ENCODE data around the gene NPAS3.

Gene NPAS3

DNA sequence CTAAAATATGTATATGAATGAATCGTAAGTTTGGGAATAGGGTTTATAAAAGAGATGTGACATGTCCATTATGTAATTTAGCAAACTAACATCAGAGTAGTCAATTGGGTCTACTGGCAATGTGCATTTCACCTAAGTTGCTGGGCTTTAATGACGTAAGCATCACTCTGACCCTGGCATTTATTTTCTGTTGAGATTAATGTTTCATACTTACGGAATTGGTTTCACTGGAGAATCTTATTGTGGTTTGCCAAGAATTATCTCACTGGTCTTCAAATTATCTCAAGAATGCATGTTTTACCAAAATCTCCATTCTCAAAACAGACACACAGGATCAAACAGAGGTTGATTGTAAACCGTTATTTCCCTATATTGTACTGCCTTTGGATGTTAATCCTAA, 437.1 kb downstream of the NPAS3 start:
- DNase-seq (ENCODE audit: low read depth in 2 of 2) = no peak

DNA sequence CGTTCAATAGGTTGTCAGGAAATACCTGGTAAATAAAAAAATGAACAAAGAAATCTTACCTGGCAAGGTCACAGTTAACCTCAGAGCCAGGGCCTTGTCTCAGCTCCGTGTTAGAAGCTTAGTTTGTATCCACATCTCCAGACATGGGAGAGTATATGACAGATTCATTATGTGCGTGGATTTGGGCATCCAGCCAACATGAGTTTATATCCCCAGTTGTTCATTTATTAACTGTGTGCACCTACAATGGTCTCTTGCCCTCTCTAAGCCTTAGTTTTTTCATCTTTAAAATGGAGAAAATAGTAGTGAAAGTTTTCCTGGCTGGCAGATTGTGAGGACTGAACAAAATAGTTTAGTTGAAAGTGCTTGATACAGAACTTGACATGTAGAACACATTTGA, 437.8 kb downstream of the NPAS3 start:
- no peak for DNase-seq (ENCODE audit: low read depth in 2 of 2)

DNA sequence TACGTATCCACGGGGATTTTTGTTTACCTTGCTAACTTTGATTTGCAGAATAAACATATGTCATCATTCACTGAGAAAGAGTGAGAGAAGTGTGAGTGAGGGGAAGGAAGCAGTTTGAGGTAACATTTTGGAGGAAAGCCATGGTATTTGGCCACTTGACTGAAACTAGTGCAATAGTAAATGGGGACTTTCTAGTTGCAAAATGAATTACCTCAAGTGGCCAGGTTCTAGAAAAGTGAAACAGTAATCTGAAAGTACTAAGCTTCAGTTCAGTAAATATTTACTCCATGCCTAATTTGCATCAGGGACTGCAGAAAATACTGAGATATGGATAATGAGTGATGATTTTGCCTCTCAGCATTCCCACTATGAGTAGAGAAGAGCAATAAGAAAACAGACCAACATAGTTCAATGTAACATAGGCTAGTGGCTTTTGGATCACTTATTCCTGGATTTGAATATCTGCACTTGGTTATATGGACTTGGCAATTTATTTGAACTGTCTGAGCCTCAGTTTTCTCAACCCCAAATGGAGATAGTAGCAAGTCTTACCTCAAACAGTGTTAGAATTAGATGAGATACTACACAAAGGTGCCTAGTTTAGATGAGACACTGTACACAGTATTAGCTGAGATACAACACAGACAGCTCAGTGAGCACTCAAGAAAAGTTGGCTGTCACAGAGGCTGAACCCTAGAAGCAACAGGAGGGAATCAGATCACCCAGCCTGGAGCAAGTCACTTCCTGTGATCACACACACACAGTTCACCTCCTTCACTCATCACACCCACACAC, 439.1 kb downstream of the NPAS3 start:
- DNase-seq (ENCODE audit: low read depth in 2 of 2) = no peak

DNA sequence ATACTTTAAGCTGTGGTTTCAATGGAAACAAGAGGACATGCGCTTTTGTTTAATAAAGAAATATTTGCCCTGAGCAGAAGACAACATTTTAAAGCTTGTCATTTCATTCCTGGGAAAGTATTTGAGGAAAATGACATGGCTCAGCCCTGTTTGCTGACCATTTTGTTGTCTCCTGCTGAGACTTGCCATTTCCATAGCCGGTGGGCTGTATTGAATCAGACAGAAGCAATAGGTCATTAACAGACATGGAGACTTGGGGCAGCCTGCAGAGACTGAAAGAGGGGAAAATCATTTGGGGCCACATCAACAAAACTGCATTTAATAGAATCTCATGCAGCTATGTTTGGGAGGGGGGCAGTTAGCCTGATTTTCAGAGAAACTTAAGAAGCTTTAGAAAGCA, 443.0 kb downstream of the NPAS3 start:
- no peak for DNase-seq (ENCODE audit: low read depth in 2 of 2)

DNA sequence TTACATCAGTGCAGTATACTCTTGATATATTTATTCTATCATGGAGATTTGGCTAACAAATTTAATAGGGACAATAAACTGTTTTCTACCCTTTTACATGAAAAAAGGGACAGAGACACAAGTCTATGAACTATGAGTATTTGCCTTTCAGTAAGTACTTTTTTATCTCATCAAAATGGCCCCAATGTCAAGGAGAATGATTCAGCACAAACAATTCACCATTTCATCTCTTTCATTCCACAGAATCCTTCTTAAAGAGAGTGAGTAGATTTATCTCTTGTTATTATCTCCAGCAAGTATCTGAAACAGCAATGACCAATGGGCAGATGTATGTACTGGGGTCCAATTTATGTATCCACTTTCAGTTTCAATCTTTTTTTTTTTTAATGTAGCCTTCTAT, 447.5 kb downstream of the NPAS3 start:
- no peak for DNase-seq (ENCODE audit: low read depth in 2 of 2)

DNA sequence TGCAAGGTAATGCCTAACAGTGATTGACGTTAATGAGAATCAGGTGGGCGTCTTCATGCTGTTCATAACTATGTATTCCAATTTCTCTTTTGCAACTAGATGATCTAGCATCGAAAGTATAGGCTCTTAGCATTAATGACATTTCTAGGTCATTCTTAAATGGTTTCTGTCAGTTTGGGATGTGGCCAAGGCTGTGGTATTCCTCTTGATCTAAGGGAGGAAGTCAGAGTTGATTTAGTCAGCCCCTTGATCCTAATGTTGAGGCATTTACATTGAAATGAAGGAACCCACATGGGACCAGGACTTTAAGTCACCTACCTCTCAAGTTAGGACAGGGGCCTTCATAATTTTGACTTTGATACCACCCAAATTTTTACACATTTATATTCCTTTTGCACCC, 448.1 kb downstream of the NPAS3 start:
- DNase-seq (ENCODE audit: low read depth in 2 of 2) = no peak

DNA sequence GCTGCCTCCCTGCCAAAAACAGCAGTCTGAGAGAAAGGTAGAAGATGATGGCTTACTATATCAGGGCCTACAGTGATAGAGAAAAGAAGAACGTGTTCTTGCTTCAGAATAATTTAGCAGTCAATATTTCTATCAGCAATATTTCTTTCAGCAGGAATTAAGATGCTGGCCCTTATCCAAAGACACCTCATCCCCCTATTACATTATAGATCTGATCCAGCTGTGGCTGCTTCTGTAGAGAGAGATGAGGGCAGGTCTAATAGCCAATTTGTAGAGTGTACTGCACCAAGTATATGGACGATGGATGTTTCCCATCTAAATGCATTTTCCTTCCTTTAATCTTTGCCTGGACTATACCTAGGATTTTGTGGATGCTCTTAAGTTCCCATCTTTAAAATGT, 451.7 kb downstream of the NPAS3 start:
- DNase-seq (ENCODE audit: low read depth in 2 of 2) = no peak

DNA sequence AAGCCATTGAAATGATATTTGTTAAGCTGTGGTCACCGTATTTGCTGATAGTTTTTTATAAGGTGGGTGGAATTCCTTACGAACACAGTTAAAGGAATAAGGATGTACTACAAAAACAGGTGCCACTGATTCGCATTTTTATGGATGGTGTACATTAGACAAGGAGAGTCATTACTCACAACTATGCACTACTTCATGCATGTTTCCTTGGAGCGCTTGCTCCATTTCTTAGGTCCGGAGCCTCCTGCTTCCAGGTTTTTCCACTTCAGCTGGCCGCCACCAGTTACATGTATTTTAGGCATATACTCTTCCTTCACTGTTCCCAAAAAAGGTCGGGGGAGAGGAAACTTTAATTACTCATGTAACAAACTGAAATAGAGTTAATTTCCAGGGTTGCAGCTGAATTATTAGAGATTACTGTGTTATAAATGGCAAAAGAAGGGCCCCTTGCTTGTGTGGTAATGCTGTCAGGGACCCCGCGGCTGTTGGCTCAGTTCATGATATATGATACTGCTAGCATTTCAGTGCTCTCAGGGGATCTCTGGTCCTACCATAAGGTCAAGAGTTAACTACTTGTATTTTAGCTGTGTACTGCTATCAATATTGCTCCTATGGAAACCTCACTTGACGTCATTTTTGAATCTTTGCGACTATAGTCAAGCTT, 454.7 kb downstream of the NPAS3 start:
- no peak for DNase-seq (ENCODE audit: low read depth in 2 of 2)

DNA sequence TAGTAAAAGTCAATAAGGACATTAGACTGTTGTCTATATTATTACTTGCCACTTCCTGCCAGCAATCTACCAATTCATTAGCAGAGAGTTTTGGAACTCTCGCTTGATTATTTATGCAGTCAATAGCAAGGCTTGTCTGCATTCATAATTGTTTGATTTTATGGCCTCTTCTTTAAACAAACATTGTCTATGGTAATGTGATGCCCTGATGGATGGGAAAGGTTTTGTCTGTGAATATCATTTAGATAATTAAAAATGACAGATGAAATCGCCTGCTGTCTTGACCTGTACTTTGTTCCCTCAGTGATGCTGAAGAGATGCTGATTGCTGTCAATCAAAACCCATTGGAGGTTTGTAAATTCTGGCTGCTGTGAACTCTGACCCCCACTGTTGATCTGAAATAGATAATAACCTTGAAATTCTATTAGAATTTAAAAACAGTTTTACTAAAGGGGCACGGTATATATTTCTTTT, 455.3 kb downstream of the NPAS3 start:
- no peak for DNase-seq (ENCODE audit: low read depth in 2 of 2)

DNA sequence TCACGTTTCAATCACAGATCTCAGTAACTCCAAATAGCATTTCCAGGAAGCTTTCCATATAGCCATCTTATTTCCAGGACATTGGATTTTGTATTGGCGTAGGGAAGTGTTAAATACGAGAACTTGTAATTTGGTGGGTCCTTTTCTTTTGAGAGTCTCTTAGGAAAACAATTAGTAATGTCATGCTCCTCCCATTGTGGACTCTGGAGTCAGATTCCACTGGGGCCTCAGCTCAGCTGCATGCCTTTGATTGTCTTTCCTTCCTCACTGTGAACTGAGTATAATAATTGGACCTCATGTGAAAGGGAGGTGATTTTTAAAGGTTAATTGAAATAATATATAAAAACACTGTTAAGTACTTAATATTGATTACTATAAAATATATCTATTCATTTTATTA, 462.6 kb downstream of the NPAS3 start:
- no peak for DNase-seq (ENCODE audit: low read depth in 2 of 2)

DNA sequence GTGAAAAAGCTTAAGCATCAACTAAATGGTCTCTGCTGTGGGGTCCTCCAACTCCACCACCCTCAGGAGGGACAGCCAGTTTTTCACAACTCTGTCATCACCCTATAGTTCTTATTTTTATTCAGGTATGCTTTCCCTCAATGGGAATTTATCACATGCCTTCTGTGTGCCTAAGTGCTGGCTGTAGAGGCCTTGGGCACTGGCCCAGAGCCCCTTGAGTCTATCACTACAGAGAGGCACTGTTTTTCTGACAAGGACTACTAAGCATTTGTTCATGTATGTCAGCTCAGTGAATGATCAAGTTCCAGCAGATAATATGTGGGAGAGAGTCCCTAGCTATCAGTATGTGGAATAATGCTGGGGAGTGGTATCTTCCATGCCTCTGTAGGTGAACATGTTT, 463.9 kb downstream of the NPAS3 start:
- DNase-seq (ENCODE audit: low read depth in 2 of 2) = no peak

DNA sequence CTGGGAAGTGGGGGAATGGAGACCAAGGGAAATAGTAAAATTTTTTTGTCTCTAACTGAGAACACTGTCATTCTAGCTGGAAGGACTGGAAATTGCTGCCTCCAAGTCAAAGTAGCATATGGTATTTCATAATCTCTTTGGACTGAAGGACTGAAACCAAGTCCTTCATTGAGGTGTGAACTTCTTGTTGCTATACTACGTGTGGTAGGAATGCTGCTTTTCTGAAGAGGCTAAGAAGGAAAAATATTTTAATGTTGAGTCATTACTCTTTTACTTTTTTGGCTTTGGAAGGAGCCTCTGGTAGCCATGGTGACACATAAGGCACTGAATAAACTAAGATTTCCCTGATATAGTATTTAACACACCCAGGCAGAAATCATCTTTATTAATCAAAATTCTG, 465.4 kb downstream of the NPAS3 start:
- no peak for DNase-seq (ENCODE audit: low read depth in 2 of 2)

DNA sequence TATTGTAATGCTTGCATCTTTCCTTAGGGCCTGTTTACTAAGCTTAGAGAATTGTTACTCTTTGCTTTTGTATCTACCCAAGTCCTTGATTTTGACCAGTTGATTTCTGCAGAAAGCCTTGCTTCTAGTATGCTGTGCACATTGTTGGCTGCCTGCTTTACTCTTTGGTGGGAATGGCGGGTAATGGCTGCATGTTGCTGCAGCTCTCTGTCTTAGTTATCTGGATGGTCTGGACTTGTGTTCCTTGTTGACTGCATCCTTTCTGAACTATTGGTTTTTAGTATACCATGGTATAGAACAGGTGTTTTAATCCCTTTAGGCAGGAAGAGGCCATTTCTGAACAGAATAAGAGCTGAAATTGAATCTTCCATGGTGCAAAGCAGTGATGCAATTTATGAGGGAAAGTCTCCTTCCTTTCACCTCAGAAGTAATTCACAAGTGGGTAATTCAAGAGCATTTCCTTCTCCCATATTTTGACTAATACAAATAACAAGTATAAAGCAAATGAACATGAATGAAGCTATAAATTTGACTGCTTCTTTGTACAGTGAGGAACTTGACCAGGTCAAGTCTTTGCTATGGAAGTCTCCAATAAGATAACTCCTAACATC, 466.4 kb downstream of the NPAS3 start:
- no peak for DNase-seq (ENCODE audit: low read depth in 2 of 2)

DNA sequence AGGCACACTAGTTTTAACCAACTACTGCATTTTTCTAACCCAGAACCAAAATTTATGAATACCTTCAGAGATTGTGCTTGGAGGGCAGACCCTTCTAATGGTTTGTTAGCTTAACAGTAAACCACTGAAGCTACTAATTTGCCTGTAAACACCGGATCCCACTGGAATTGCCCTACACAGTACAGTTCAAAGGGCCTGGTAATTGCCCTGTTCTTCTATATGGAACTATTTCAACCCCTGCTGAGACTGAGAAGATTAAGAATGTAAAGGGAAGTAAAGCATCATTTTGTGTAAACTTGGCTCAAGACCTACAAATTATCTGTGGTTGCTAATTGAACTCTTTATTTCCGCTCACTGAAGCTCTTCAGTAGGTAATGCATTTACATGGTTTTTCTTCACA, 468.1 kb downstream of the NPAS3 start:
- no peak for DNase-seq (ENCODE audit: low read depth in 2 of 2)

DNA sequence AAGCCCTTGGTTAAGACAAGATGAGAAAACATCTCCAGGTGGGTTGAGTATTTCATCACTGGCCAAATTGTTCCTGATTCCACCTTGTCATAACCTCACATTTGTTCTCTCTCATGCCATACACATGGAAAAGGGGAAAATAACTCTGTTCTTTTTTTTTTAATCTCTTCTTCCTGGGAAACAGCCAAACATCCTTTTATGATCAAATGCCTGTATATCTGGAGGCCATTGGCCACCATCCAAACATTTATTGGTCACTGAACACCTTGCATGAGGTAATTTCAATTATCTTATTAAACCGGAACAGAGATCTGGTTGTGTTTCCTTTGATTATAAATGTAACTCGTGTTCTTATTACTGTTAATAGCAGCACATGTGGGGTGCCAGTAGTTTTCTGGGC, 469.6 kb downstream of the NPAS3 start:
- DNase-seq (ENCODE audit: low read depth in 2 of 2) = no peak

DNA sequence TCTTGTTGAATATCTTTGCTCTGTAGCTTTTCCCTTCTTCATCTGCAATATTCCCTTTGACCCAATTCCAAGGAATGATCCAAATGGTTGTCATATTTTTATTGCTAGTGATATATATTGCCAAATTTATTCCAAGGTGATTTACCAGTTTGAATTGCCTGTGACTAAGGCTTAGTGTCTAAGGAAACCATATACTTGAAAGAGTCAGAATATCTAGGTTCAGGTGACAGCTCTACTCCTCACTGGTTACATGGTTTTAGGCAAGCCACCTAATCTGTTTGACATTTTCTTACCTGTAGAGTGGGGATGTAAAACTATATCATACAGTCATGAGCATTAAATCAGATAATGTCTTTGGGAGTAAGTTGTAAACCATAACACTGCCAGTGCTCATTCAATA, 473.8 kb downstream of the NPAS3 start:
- no peak for DNase-seq (ENCODE audit: low read depth in 2 of 2)

DNA sequence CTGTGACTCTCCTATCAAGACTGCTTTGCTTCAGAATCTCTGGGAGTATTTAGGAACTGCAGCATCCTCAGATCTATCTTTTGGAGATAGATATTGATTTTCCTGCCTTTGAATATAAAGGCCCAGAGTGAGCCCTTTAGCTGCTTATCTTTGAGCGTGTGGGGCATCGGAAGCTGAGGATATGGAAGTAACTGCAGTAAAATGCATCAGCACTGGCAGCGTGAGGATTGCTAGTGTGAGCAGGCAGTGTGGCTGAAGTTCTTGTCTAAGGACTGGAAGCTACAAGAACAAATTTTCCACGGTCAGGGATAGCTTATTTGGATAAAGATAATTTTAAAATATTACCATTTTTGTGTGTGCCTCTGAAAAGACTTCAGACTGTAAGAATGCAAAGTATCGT, 474.7 kb downstream of the NPAS3 start:
- no peak for DNase-seq (ENCODE audit: low read depth in 2 of 2)

DNA sequence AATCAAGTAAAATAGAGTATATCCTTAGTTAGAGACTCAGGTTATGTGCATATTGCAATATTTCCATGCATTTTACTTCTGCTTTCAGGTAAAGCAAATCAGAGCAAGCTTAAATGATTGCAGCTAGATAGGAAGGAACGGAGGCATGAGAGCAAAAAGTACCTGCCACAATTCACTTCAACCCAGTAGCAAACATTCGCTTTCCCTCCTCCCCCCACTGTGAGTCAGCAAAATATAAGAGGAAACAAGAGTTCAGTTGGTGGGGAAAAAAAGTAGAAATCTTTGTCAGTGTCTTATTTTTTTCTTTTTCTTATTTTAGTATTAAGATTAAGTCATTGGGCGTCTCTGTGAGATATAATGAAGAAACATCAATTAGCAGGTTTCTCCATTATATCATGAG, 475.4 kb downstream of the NPAS3 start:
- DNase-seq (ENCODE audit: low read depth in 2 of 2) = no peak

DNA sequence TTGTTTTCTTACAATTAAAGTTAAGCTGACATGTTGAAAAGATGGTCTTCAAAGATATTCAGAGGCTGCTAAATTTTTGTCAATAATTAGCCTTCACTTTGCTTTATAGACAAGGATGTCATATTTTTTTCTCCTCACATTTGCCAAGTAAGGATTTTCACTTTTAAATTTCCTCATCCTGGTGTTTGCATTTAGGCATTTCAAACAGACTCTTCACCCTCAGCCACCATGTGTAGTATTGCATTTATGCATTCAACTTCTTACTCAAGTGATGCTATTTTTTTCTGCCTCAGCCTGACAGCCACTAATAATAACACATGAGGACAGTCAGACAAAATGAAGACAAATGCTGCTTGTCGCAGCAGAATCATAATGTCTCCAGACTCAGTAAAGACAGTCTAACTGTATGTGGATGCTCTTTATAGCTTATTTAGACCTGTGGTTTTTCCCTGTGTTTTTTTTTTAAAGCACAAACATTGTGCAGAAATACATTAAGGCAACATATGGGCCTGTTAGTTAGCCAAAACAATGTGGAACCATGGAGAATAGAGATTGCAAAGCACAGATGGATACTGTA, 481.5 kb downstream of the NPAS3 start:
- no peak for DNase-seq (ENCODE audit: low read depth in 2 of 2)

DNA sequence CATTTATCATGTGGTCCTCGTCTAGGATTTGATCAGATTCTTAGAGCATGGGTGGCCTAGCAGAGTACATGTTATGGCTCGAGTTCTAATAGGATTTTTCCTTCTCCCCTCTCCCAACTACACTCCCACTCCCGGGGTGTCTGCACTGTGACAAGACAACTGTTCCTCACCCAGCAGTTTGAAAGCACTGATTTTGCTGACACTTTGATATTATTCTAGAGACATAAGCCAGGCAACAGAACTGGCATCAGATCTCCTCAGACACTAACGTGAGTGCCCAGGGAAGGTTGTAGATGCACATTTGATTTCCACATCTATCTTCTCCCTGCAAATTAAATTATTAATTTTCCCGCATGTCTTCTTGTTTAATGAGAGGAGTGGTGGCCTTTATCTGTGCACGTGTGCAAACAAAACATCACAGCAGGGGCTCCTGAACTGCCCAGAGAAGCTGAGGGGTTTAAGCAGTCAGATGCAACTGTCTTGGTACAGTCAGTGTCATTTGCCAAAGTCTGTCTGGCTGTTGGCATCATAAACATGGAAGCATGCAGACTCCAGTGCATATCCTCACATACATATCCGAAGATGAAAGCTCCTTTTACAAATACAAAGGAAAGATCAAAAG, 491.8 kb downstream of the NPAS3 start:
- DNase-seq (ENCODE audit: low read depth in 2 of 2) = no peak

DNA sequence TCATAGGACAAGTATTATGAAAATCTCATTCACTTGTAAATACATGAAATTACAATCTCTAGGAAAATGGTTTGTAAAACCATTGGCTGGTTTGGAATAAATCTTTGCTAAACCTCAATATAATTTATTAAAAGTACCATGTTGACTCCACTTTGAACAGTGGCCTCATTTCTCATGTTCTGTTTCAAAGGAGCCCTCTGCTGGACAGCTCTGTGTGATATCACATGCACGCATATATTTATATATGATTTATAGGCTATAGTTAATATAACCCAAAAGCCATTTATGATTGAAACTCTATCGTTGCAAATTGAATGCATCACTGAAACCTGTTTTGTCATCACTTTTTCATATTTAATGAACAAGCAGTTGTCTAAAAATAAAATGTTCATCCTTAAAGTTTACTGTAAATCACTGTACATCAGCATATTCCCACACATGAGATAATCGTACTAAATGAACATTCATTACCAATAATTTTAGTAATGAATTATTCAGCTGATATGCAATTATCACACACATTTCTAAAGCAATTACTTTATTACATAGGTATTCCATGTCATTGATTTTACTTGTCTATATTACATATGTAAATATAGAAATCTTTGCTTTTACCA, 493.8 kb downstream of the NPAS3 start:
- no peak for DNase-seq (ENCODE audit: low read depth in 2 of 2)

DNA sequence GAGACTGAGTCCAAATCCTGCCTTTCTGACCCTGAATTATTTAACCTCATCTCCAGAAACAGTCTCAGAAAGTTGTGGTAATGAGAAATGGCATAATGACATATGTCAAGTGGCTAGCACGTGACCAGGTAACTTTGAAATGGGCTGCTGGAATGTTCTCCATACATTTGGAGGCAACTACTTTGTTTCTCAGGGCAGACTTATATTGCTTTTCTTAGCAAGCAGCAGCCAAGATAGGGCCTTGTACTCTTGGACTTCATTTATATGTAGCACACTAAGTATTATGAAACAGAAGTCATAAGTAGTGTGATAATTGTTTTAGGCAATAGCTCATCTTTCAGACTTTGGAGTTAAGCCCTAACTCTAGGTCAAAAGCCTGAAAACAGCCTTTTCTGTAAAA, 494.7 kb downstream of the NPAS3 start:
- DNase-seq (ENCODE audit: low read depth in 2 of 2) = no peak
